Suppressor macrophage (primary cell): ENCODE results near the gene RPL7A.
"Not testable (repeated sequence)": the region's sequence is repeated elsewhere in the genome, so short reads cannot be mapped to it uniquely, and the experiment has no call there.

Source experiments
- DNase-seq, 4 experiments: peaks; one replicate each; pipeline ENCODE4 v3.0.0-alpha.2; 2020 to 2022
- total RNA-seq, 17 experiments: gene quantifications; one replicate each; lab custom pipeline; 2026; ENCODE audit warnings: mixed read lengths in 6 of 17, inconsistent platforms in 3 of 17; lab: John Stamatoyannopoulos, UW

RPL7A gene
- 229 to 602 (median 374) reads per million in 17 experiments for total RNA-seq

DNA sequence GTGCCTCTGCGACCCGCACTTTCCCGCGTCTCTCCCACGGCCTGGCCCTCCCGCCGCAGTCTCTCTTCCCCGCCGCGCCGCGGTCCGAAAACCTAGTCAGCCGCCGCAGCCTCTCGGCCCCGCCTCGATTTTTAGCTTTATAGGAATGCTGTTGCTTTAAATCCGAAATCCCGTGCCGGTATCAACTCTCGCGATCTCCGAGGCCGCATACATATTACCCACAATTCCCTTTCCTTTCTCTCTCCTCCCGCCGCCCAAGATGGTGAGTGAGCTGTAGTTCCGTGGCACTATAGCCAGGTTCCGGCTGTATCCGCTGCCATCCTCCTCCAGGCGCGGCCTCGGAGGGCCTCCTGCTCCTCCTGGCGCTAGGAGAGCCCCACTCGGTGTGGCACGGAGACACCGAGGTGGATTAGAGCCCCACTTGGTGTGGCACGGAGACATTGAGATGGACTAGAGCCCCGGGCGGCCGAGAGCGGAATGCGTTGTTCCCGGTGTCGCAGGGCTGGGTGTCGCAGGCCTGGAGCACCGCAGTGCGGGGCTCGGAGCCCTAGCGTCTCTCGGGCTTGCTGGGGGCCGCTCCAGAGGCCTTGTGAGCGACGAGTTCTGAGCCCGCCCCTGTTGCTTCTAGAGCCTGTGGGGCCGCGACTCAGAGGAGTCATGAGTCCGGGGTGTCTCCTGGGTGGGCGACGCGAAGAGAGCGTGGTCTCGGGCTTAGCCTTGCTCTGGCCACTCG, at the start of gene RPL7A, which contains the start of gene MED22:
TSS of gene RPL7A (plus strand) at position 234 of the 733 bp plus-strand sequence. CDS start at position 260, 26 bp downstream.
TSS of gene MED22 (minus strand) at position 147 of the 733 bp plus-strand sequence. CDS start 1,469 bp downstream, outside the sequence.
- DNase-seq, result peak; percentile 96 to 98 (median 98)

DNA sequence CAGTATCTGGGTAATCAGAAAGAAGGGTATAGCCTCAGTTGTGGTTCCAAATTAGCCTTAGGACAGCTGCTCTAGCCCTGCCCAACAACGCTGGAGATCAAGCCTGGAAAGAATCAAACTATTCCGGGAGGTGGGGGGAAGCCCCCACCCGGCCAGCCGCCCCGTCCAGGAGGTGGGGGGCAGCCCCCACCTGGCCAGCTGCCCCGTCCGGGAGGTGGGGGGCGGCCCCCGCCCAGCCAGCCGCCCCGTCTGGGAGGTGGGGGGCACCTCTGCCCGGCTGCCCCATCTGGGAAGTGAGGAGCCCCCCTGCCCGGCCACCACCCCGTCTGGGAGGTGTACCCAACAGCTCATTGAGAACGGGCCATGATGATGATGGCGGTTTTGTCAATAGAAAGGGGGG, 48.0 kb upstream of the RPL7A start:
- DNase-seq, result not testable (repeated sequence)

DNA sequence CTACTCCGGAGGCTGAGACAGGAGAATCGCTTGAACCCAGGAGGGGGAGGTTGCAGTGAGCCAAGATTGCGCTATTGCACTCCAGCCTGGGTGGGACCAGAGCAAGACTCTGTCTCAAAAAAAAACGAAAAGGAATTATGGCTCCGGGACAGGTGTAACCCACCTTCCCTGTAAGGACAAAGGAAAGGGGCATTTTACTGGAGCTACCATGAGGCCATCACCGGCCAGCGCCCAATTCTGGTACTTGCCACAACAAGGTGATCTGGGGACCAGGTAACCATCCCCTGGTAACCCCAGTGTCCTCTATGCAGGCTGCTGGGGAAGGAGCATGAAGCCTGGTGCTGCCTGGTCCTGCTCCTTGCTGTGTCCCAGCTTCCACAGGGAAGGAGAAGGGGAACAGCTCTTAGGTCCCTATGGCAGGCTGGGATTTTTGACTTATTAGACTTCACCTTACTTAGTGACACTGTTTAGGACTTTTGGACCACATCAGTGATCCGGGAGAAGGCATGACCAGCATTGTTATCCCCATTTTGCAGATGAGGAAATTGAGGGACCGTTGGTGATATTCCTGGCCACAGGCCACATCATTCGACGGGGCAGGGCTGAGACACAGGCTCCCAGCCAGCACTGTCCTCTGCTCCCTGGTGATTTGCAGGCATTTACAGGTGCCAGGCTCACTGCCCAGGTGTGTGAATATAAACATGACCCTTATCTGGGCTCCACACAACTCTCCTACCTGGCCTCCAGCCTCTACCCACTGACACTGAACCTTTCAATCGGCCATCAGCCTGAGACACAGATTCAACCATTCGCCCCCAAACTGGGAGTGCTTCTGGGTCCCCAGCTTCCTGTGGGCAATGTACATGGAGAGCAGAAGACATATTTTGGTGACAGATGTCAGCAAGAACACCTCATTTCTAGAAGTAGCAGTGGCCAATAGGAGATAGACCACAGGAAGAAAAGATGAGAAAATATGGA, 46.5 kb upstream of the RPL7A start:
- no peak for DNase-seq

DNA sequence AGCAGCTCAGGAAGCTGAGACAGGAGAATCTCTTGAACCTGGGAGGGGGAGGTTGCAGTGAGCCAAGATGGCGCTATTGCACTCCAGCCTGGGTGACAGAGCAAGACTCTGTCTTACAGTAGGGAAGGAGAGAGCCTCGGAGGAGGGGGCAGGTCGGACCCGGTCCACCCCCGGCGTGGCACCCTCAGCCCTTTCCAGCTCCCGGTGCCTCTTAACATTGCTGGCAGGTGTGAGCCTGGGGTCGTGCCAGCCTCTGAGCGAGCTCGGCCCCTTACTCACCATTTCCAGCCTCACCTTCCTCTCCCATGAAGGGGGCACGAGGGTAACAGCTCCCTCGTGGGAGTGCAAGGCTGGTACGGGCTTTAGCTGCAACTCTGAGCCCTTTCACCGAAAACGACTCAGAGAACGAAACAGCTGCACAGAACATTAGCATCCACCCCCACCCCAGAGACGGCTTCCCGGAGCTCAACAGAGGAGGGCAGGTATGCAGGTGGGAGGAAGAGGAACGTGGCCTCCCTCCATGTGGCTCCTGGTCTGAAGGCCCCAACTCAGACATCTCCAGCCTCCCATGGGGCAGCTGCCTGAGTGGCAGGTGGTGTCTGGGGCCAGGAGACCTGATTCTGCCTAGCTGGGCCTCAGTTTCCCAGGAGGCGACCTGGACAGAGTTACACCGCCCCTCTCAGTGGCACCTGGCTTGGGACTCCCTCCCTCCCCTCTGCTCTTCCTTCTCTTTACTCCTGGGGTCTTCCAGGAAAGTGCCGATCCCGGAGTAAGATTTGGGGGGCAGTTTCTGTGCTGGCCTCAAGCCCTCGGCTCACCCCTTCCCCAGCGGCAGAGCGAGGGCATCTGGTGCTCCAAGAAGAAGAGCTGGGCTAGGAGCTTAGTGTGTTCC, 44.5 kb upstream of the RPL7A start:
- DNase-seq, result no peak

DNA sequence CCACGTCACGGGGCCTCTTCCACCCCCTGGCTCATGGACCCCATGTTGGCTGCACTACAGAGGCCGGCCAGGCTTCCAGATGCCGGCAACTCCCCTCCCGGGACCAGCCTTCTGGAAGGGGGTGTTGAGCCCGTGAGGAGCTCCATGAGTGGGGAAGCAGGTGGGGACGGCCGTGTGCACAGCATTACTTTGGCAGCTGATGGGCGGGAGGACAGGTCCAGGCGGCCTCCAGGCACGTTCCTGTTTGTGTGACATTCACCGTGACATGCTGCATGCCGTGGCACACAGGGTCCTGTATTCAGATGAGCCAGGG, 43.9 kb upstream of the RPL7A start:
- no peak for DNase-seq

DNA sequence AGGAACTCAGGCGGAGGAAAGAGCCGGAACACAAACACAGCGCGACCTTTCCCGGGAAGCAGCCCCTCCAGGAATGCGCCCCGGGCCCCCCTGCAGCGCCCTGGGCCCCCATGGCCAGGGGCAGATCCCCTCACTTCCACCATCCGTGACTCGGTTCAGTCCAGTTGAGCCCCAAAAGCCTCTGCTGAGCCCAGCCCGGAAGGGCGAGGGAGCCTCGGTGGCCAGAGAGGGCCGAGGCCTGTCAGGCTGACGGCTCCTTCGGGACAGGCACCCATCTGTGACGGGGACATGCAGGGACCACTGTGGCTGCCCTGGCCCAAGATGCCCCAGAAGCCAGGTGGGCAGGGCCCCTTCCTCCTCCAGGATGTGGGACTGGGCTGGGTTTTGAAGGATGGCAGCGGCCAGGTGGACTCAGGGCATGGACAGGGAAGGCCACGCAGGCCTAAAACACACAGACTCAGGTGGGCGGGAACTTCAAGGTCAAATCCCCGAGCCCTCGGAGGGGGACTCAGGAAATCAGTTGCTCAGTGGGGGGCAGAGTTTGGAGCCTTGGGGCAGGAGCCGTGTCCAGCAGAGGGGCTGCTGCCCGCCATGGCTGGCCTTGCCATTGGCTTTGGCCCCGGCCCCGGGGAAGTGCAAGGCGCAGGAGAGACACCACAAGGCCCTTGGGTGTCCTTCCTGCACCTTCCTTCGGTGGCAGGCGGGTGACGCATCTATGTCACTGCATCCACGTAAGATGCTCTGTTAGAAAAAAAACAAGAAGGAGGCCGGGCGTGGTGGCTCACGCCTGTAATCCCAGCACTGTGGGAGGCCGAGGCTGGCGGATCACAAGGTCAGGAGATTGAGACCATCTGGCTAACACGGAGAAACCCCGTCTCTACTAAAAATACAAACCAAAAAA, 43.3 kb upstream of the RPL7A start:
- DNase-seq, result no peak

DNA sequence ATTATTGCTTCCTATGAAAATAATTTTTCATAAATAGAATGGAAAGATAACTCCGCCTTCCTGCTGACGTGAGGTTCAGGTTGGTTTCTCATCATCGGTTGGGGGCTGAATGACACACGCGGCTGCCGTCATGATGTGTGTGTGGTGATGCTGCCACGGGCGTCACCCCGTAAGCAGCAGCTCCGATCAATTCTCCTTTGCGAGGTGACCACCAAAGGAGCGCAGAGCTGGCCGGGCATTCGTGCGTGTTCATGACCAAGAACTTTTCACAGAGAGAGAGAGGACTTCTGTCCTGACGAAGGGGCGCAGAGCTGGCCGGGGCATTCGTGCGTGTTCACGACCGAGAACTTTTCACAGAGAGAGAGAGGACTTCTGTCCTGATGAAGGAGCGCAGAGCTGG, 42.3 kb upstream of the RPL7A start:
- DNase-seq, result no peak

DNA sequence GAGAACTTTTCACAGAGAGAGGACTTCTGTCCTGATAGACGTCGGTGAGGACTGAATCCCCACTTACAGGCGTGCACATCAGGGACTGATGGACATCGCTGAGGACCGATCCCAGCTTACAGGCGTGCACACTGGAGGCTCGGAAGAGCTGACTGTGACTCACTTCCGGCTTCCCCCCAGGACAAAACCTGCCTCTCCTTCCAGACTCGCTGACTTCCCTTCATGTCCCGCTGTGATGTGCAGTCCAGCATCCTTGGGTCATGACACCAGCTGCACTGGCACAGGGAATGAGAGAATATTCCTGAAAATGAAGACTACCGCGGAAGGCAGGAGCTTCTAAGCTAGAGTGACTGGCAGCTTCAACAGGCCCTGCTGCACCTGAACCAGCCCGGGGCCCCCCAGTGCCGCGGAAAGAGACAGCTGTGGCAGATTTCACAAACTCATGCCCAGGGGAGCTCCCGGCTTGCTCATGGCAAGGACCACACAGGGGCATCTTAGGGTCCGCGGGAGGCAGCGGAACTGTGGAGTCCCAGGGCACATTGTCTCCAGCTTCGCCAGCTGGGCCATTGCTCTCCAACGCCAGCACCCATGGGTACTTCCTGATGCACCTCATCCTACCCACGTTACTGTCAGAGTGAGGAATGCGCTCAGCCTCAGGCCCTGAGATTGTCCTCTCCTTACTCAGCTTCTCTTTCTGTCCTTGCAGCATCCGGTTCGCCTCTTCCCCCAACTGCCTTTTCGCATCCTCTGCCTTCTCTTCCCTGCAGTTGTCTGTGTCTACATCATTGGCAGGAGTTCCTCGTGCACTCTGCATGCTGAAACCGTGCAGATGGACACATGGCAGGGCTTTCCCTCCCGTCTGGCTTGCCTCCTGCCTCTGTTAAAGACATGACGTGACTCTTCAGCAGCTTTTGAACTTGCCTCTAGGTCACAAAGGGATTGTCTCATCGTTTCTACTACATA, 41.5 kb upstream of the RPL7A start:
- DNase-seq, result no peak

DNA sequence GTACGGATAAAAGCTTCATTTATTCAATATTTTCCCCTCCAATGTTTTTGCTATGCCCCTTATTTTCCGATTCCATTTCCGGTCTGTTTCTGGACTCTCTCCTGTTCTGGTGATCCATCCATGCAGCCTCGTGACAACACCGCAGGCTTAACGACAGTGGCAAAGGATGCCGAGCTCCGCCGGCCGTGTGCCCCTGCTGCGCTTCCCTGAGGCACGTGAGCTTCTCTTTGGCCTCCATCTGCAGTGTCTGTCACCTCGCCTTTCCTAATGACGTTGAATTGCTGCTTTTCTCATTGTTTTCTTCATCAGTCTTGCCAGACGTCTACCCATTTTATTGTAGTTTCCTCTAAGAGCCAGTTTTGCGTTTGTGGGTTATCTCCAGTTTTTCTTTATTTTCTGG, 40.7 kb upstream of the RPL7A start:
- DNase-seq, result no peak

DNA sequence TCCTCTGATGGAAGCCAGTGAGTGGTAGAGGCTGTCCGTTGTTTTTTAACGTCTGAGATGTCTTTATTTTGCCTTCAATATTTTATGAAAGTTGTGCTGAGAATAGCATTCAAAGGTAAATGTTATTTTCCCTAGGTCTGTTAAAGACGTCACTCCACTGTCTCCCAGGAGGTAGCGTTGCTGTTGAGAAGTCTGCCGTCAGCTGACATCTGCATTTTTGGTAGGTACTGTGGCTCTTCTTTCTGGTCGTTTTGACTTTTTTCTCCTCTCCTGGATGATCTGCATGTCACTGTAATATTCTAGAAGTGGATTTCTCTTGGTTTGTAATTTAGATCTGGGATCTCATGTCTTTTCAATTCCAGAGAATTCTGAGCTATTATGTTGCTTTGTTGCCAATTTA, 38.4 kb upstream of the RPL7A start:
- no peak for DNase-seq

DNA sequence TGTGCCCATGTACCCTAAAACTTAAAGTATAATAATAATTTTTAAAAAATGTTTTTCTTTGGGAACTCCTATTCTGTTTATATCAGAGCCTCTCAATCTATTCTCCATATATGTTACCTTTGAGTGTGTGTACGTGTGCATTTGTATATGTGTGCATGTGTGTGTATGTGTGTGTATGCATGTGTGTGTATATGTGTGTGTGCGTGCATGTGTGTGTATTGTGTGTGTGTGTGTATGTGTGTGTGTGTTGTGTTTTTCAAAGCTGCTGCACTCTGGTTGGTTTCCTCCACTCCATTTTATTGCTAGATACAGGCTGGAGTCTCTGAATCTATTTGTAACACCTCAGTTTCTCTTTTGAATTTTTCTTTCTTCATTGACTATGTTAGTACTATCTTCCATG, 32.0 kb upstream of the RPL7A start:
- no peak for DNase-seq

DNA sequence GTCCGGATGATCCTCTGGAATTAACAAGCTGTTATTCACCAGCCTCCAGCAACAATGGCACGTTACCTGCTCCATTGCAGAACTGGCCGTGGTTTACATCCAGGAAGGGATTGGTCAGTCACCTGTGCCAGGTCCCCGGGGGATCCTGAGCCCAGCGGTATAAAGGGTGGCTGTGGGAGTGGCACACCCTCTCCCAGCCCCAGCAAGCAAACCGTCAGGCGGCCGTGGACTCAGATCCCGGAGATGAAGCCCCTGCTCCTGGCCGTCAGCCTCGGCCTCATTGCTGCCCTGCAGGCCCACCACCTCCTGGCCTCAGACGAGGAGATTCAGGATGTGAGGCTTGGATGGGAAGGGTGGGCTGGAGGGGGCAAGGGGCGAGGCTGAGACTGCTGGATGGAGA, 30.5 kb upstream of the RPL7A start:
- not testable (repeated sequence) for DNase-seq

DNA sequence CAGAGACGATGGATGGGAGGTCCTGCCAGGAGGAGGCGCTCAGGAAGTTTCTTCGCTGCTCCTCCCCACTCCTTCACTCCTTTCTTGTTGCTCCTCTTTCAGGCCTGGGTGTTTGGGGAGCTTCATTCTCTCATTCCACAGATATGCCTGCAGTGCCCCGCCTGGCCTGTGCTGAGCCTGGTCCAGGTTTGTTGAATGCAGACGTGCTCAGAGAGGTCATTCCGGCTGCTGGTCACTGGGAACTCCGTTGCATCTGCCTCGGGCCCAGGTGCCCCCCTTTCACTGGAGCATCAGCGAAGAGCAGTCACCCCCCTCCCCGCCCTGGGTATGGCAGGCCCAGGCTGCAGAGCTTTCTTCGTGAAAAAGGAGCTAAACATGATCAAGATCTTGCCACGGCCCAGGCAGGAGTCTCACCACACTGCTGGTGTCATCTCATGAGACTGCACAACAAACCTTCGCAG, 27.6 kb upstream of the RPL7A start:
- no peak for DNase-seq

DNA sequence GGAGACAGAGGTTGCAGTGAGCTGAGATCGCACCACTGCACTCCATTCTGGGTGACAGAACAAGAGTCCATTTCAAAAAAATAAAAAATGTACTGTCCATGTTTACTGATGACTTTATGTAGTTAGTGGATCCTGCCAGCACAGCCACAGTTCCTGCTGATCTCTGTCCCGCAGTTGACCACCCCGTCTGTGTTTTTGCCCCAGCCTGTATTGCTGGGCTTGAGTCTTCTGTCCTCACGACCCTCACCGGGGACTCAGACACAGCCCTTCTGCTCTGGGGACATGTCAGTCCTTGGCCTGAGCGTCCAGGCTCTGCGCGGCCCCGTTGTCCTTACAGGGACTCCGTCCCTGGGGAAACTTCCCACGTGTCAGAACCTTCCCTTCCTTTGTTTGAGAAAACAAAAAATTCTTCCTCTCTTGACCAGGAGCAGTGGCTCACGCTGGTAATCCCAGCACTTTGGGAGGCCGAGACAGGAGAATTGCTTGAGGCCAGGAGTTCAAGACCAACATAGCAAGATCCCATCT, 26.5 kb upstream of the RPL7A start:
- DNase-seq, result no peak

DNA sequence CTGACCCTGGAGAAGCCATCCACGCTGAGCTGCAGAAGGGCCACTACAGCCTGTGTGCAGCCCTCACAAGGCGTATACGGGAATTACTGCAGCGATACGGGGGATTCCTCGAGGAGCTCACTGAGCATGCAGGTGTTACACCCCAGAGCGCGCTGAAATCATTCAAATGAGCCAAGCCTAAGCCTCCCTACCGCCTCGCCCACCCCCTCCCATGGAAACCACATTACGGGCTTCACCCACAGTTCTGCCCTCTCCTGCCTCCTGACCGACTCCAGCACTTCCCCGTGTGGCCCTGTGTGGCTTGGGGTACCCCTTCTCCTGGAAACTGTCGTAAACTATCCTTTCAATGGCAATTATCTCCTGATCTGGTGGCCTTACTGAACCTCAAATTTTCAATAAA, 25.3 kb upstream of the RPL7A start:
- DNase-seq, result no peak

DNA sequence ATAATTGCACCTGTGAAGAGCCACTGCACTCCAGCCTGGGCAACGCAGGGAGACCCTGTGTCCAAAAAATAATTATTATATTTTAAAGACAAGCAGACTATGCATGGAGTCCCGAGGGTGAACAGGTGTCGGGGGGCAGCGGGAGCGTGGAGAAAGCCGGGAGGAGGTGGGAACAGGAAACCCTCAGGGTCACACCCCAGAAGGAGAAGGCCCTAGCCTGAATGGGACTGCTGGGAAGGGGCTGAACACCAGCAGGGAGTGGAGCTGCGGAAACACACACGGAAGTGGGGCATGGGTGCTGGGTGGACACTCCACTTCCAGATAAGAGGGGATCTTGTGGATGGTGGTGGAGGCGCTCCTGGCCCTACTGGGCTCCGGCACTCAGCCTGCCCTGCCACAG, 24.8 kb upstream of the RPL7A start:
- no peak for DNase-seq

DNA sequence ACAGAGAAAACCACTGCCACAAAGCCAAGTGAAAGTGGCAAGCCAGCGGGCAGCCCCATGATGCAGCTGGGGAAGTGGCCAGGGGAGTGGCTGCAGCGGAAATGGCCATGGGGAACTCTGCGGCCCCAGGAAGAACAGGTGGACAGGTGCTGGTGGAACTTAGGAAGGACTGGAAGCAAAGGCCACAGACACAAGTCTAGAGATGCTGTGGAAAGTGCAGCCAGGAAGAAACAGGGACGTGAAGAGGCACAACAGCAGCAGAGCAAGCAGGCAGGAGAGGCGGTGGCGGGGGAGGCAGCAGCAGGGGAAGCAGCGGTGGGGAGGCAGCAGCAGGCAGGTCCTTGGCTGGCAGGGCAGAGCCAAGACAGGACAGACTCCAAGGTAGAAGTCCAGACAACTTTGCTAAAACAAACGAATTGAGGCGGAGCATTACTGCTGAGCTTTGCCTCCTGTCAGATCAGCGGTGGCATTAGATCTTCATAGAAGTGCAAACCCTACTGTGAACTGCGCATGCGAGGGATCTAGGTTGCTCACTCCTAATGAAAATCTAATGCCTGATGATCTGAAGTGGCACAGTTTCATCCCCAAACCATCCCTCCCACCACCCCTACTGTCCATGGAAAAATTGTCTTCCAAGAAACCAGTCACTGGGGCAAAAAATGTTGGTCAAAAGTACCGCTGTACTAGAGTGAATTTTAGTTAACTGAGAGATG, 23.9 kb upstream of the RPL7A start:
- no peak for DNase-seq

DNA sequence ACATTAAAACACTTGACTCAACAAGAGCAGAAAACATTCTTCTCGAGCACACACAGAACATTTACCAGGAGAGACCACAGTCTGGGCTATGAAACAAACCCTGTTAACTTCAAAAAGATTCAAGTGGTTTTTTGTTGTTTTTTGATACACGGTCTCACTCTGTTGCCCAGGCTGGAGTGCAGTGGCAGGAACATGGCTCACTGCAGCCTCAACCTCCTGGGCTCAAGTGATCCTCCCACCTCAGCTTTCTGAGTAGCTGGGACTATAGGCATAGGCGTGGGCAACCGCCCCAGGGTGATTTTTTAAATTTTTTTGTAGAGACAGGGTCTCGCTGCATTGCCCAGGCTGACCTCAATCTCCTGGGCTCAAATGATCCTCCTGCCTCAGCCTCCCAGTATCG, 21.0 kb upstream of the RPL7A start:
- DNase-seq, result not testable (repeated sequence)

DNA sequence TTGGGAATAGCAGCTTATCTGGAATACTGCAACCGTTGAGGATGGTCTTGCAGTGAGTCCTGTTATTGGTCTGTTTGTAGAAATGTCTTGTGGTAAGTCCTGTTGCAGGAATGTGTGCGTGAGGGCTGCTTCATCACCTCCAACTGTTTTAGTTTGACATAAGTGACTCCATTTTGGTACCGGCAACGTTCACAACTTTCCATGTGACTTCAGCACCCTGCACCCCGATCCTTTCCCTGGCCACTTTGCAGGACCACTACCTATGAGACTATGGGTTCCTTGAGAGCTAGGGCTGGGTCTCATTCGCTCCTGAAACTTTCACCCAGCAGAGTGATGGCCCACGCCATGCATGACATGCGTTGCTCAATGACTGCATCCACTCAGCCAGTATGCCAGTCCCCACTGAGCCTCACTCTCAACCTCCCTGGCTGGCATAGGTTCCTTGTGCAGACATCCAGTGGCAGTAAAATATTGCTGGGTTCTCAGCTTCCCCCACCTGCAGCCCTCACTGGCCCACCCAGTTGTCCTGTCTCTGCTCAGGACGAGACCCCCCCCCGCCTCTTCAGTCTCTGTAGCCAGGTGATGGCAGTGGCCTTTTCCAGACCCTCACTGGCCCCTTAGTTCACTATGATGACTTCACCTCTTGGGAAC, 20.1 kb upstream of the RPL7A start:
- DNase-seq, result no peak
